DND-41 (cell line): Measurements from ENCODE around the gene PGF.

Source experiments
- ATAC-seq: fragments of 200-7000 bp; cut with Tn5 transposase; 3 replicates; pipeline ENCODE4 v1.9.1; 2021; ENCODE audit warnings: low read depth; ENCODE audit not compliant: insufficient read depth
- DNase-seq: peaks from one replicate; pipeline ENCODE4 v3.0.0-alpha.2; 2020
- H2AFZ ChIP-seq: 2 replicates; pipeline ENCODE4 v1.6.0; 2012; ENCODE audit warnings: low read depth, low read length
- H3K27ac ChIP-seq: 2 replicates; pipeline ENCODE4 v1.5.1; 2012; ENCODE audit warnings: low read length, inconsistent platforms
- H3K27me3 ChIP-seq: fragments of 200-600 bp; sonication (generic); 2 replicates; pipeline ENCODE4 v1.6.0; 2012; ENCODE audit warnings: low read length, mild to moderate bottlenecking, inconsistent platforms; ENCODE audit not compliant: insufficient read depth, poor library complexity
- H3K36me3 ChIP-seq: 2 replicates; pipeline ENCODE4 v1.5.1; 2012; ENCODE audit warnings: low read length, inconsistent platforms; ENCODE audit not compliant: insufficient read depth
- H3K4me1 ChIP-seq: 2 replicates; pipeline ENCODE4 v1.5.1; 2012; ENCODE audit warnings: mild to moderate bottlenecking, low read length; ENCODE audit not compliant: insufficient read depth
- H3K4me2 ChIP-seq: 2 replicates; pipeline ENCODE4 v1.6.0; 2012; ENCODE audit warnings: mild to moderate bottlenecking, moderate library complexity, low read length, inconsistent platforms; ENCODE audit not compliant: insufficient read depth
- H3K4me3 ChIP-seq, 2 experiments: fragments of 200-600 bp in 1 of 2; shearing (Covaris generic) in 1 of 2; 2 replicates each; pipeline ENCODE4 v1.5.1; 2012 to 2016; ENCODE audit warnings: inconsistent platforms in 2 of 2, low read length in 2 of 2, mild to moderate bottlenecking in 2 of 2, low read depth in 1 of 2, moderate library complexity in 1 of 2
- H3K79me2 ChIP-seq: 2 replicates; pipeline ENCODE4 v1.6.0; 2012; ENCODE audit warnings: low read length, inconsistent platforms; ENCODE audit not compliant: insufficient read depth
- H3K9ac ChIP-seq: 2 replicates; pipeline ENCODE4 v1.6.0; 2012; ENCODE audit warnings: low read depth, mild to moderate bottlenecking, inconsistent platforms, low read length, moderate library complexity
- H3K9me3 ChIP-seq: 2 replicates; pipeline ENCODE4 v1.5.1; 2012; ENCODE audit warnings: low read length, moderate library complexity, mild to moderate bottlenecking, inconsistent platforms; ENCODE audit not compliant: insufficient read depth, severe bottlenecking
- H4K20me1 ChIP-seq: 2 replicates; pipeline ENCODE4 v1.6.0; 2012; ENCODE audit warnings: low read length; ENCODE audit not compliant: insufficient read depth
- CTCF ChIP-seq: IDR thresholded peaks from 2 replicates; pipeline ENCODE4 v1.5.1; 2012; ENCODE audit warnings: borderline replicate concordance, low read length, moderate library complexity, mild to moderate bottlenecking; ENCODE audit not compliant: poor library complexity, severe bottlenecking; ENCODE audit errors: extremely low read depth
- EZH2 ChIP-seq: IDR thresholded peaks from 3 replicates; pipeline ENCODE4 v1.6.1; 2012; ENCODE audit warnings: borderline replicate concordance, low read depth, mild to moderate bottlenecking, moderate library complexity, low read length, inconsistent platforms; ENCODE audit not compliant: severe bottlenecking

The PGF gene

GRCh38 chr14:74979442-74980397, 24.3 kb upstream of the PGF start:
- ATAC-seq (no peak), DNase-seq (no peak)
- no peaks in the 10 kb centered on the region for H4K20me1 ChIP-seq
- H3K79me2 ChIP-seq, result no peaks in the 10 kb centered on the region
- H3K4me3 ChIP-seq, result no peak overlapping the region
- no peaks in the 10 kb centered on the region for H3K36me3 ChIP-seq
- H3K4me1 ChIP-seq, result no peaks in the 10 kb centered on the region
- no peak overlapping the region for H3K9ac ChIP-seq
- no peaks in the 10 kb centered on the region for H3K9me3 ChIP-seq
- H2AFZ ChIP-seq, result no peak overlapping the region
- H3K4me2 ChIP-seq, result no peak overlapping the region
- H3K27ac ChIP-seq, result no peak overlapping the region
- H3K27me3 ChIP-seq, result no peaks in the 10 kb centered on the region
- TF ChIP-seq EZH2 (no peak), CTCF (no peak)

- Histone ChIP-seq H4K20me1 (no peaks in the 10 kb centered on the region), H3K36me3 (no peaks in the 10 kb centered on the region), H3K4me3 (no peak overlapping the region), H3K4me1 (no peaks in the 10 kb centered on the region), H3K27ac (no peak overlapping the region), H3K79me2 (no peaks in the 10 kb centered on the region), H3K9ac (no peak overlapping the region), H2AFZ (no peak overlapping the region), H3K9me3 (no peaks in the 10 kb centered on the region), H3K27me3 (no peaks in the 10 kb centered on the region), H3K4me2 (no peak overlapping the region)
- TF ChIP-seq CTCF, result no peak
- no peak for TF ChIP-seq EZH2
- no peak for ATAC-seq
- DNase-seq, result no peak
Measured at GRCh38 chr14:74979029-74979428, 23.6 kb upstream of the PGF start.

- no peaks in the 10 kb centered on the region for H3K79me2 ChIP-seq
- H3K36me3 ChIP-seq, result no peaks in the 10 kb centered on the region
- H3K4me1 ChIP-seq, result no peaks in the 10 kb centered on the region
- no peak overlapping the region for H3K27ac ChIP-seq
- TF ChIP-seq EZH2 (no peak), CTCF (no peak)
- H3K4me2 ChIP-seq, result no peak overlapping the region
- no peak overlapping the region for H2AFZ ChIP-seq
- H3K9me3 ChIP-seq, result no peaks in the 10 kb centered on the region
- H3K9ac ChIP-seq, result no peak overlapping the region
- DNase-seq (no peak), ATAC-seq (no peak)
- H3K4me3 ChIP-seq, result no peak overlapping the region
- no peaks in the 10 kb centered on the region for H4K20me1 ChIP-seq
- H3K27me3 ChIP-seq, result no peaks in the 10 kb centered on the region
Measured at GRCh38 chr14:74978416-74978947, 23.1 kb upstream of the PGF start.
